COLO668 (cell line): ENCODE measurements around the gene DBH.

ENCODE experiments used
- DNase-seq: peaks from one replicate; lab custom pipeline; 2025; ENCODE audit not compliant: unreplicated experiment; lab: John Stamatoyannopoulos, UW

DBH gene

DNA sequence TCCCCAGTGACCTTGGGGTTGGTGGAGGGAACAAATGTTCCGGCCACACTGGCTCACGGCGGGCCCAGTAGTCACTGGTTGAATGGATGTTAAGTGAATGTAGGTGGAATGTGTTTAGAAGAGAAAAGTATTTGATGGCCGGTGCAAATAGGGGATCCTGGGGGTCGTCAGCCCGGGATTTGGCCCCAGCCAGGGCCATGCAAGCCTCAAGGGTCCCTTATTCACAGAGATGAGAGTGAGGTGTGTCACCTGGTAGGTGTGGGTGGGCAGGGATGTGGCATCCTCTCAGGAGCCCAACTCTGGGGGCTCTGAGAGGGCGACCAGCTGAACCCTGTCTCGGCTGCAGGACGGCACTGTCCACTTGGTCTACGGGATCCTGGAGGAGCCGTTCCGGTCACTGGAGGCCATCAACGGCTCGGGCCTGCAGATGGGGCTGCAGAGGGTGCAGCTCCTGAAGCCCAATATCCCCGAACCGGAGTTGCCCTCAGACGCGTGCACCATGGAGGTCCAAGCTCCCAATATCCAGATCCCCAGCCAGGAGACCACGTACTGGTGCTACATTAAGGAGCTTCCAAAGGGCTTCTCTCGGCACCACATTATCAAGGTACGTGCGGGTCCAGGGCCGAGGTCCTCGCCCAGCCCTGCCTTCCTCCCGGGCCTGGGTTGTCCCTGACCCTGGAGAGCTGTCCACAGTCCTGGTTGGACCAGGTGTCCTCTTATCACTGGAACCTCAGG lies 5.9 kb downstream of the DBH start:
- DNase-seq: no peak

DNA sequence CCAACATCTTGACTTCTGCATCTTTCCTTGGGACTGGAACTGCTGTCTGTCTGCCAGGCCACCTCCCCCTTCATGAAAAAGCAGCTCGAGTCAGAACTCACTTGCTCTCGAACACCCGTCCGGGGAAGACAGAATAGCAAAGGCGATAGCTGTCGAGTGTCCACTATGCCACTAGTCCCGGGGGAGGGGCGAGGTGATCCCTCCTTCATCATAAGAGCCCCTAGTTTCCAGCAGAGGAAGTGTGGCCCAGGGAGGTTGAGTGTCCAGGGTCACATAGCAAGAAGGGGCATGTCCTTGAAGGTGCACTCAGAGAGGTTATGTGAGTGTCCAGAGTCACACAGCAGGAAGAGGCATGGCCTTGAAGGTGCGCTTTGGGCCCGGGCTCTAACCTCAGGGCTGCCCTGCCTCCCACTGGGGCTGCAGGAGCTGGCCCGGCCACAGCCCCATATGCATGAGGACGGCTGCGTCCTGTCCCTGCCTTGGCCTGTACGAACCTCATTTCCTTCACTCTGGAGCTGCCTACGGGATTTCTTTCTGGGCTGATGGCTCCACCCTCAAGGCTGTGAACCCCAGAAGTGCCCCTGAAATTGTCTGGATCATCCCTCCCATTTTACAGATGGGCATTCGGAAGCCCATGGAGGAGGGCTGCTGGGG lies 6.7 kb downstream of the DBH start:
- DNase-seq: no peak

DNA sequence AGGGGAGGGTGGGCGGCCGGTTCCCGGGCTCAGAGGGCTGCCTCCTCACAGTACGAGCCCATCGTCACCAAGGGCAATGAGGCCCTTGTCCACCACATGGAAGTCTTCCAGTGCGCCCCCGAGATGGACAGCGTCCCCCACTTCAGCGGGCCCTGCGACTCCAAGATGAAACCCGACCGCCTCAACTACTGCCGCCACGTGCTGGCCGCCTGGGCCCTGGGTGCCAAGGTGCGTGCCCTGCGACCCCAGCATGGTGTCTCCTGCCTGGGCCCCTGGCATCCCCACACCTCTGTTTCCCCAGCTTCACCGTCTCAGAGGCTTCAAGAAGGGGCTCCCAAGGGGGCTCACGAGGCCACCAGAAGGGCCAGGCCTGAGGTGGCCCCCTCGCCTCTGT lies 7.2 kb downstream of the DBH start:
- no peak for DNase-seq

DNA sequence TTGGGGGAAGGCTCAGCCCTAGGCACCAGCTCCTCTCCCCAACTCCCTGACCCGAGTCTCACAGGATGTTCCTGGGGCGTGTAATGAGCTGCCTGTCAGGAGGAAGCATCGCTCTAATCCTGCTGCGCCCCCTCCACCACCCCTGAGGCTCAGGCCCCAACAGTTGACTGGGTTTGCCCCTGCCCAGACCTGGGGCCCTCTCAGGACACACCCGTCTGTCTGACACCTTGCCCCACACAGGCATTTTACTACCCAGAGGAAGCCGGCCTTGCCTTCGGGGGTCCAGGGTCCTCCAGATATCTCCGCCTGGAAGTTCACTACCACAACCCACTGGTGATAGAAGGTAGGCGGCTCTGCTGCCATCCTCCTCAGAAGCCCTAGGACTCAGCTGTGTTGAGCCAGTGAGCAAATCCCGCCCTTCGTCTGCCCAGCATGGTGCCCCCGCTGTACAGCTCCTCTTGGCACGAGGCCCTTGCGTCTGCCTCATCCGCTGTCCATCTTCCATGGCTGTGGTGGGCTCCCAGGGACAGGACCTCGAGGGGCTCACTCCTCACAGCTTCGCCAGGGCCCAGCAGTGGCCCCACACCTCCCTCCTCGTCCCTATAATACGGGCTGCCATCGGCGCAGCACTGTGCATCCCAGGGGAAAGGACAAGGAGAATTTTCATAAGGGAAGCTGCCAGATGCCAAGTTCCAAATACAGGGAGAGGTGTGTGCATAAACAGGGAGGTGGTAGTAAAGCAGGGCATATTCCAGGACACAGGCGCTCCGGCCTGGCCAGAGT lies 8.0 kb downstream of the DBH start:
- no peak for DNase-seq

DNA sequence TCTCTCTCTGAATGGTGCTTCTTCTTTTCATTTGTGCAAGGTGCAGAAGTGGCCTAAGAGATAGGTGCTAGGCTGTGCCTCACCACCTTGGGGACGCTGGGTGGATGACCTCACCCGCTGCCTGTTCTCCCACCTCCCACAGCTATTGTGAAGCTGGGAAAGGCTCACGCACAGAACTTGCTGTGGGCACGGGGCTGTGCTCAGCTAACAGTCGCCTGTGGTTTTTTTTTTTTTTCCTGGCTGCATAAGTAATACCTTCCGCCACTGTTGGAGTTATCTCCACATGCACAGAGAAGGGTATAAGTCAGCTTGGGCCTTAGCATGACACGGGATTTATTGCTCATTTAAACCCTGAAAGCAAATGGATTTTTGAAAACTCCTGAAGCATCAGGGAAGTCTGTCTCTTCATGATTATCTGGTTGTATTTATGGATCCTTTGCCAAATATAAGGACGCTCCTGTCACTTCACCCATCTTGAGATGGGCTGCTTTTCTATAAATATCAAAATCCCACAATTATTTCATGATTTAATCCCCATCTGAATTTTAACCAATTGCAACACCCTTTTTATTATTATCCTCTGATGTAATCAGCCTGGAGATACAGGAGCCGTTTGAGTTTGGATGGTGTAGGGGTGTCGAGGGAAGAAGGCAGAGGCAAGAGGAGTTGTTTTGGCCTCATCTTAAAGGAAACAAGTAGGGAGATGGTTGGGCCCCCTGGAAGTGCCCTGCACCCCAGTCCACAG lies 9.0 kb downstream of the DBH start:
- no peak for DNase-seq

DNA sequence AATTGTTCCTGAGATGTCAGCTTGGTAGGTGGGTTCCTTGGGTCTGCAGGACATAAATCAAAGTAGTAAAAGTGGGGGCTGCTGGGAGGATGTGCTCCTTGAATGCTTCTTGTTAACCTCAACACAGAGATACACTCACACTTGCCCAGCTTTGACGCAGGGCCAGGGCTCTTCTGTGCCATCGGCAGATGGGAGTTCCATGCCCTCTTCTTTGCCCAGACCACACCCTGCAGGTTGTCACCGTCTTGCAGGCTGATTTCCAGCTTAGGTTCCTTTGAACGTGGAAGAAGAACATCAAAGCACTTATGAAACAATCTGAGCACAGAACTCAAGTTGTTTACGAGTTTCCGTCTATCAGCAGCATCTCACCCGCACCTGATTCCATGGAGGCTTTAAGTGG lies 11.0 kb downstream of the DBH start:
- no peak for DNase-seq

DNA sequence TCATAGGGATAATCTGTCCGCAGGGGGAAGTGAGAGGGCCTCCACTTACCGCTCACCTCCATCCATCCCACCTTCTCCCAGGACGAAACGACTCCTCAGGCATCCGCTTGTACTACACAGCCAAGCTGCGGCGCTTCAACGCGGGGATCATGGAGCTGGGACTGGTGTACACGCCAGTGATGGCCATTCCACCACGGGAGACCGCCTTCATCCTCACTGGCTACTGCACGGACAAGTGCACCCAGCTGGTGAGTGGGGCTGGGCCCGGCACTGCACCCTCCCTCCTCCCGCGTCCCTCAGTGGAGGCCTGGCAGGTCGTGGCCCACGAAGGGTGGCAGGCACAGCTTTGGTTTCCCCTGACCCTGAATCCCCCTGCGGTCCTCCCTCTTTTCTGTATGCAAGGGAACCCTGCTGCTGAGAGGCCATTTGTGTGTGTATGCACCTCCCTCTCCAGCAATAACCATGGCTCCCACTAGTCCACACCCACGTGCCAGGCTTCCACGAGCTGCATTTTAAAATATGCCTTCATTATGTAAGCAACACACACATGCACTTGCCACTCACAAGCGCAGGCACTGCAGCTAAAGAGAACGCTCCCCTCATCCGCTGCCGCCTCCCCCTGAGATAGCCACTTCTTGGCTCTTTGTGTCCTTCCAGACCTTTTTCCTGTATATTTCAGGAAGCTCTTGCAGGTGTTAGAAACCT lies 11.8 kb downstream of the DBH start:
- DNase-seq: no peak

DNA sequence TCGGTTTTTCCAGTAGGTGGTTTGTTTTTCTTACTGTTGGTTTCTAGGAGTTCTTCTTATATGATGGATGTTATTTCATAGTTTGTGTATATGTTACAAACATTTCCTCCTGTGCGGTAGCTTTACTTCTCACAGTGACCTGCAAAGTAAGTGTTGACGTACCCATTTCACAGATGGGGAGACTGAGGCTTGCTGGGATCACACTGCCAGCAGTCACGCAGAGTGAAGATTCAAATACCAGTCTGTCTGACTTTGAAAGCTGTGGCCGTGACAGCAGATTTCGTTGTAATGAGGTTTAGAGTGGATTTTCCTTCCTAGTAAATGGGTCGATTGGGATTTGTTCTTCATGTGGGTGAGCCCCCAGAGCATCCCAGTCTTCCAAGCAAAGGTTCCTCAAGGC lies 13.0 kb downstream of the DBH start:
- DNase-seq: no peak

DNA sequence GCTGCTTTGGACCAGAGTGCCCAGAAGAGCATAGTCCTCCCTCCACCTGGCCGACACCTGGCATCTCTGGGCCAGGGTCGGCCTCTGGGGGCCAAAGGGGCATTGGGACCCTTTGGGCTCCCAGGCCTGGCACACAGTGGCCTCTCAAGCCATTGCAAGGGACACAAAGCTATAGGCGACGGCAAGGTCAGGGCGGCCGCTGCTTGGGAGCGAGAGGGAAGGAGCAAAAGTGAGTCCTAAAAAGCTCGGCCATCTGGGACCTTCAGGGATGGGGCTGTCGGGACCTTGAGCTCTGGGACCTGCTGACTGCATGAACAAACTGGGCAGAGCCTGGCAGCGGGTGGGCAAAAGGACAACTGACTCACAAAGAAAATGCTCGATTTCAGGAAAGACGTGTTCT lies 13.9 kb downstream of the DBH start:
- no peak for DNase-seq

DNA sequence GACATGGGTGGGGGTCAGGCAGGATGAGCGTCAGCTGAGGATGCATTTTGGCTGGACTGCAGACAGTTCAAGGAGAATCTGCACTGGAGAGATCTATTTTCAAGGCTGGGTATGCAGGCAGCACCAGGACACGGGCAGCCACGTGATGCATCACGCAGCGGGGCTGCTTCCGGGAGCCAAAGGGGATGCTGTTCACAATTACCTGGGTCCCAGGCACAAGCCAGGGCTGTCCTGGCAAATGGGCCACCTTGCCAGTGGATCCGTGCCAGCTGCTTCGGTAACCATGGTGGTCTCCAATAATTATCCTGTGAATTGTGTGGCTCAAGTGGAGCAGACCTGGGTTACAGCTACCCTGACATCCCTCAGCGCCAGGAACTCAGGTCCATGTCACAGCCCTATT lies 17.5 kb downstream of the DBH start:
- no peak for DNase-seq

DNA sequence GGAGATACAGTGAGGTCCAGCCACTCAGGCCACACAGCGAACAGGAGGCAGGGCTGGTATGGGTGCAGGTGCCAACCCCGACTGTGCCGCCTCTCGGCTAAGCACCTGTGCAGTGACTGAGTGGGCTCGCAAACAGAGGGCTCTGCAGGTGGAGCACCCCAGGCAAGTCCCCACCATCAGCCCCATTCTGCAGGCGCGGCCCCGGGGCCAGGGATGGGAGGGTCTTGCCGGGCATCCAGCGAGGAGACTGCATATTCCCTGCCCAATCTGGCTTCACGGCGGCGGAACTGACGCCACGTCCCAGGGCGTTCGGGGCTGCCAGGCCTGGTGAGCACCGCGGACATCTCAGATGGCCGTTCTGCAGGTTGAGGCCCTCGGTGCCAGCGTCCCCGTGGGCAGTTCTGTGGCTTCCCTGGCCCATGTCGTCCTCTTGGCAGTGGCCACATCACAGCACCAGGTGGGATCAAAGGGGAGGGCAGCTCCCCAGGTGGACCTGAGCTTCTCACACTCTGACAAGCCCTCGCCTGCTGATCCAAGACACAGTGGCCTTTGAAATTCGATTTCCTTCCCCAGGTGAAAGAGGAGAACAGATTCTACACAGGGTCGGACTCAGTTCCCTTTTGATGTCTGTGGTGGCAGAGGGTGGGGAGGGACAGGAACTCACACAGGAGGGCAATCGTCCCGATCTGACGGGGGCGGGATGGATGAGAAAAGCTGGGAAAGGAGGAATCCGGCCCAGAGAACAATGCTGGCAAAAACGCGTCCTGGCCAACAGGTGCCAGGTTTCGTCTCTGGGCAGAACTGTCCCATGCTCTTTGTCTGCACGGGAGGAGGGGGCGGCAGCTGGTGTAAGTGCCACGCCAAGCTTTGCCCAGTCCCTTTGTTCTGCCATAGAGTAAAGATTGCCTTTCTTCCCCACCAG lies 18.8 kb downstream of the DBH start:
- DNase-seq: peak; percentile 9

DNA sequence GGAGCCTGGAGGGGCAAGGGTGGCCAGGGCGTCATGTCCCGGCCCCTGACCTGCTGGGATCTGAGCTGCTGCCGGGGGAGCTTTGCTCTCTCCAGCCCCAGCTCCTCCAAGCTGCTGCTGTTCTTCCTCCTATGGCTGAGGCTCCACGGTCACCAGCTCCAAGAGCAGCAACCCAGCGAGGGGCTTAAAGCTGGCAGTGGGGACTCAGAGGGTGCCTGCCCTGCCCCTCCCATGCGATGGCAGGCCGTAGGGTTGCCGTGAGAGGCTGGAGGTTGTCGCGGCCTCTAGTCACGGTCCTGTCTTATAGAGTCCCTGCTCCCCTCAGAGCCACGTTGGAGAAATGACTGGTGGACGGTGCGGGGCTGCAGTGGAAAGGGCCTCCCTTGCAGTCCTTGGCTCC lies 19.5 kb downstream of the DBH start:
- no peak for DNase-seq

DNA sequence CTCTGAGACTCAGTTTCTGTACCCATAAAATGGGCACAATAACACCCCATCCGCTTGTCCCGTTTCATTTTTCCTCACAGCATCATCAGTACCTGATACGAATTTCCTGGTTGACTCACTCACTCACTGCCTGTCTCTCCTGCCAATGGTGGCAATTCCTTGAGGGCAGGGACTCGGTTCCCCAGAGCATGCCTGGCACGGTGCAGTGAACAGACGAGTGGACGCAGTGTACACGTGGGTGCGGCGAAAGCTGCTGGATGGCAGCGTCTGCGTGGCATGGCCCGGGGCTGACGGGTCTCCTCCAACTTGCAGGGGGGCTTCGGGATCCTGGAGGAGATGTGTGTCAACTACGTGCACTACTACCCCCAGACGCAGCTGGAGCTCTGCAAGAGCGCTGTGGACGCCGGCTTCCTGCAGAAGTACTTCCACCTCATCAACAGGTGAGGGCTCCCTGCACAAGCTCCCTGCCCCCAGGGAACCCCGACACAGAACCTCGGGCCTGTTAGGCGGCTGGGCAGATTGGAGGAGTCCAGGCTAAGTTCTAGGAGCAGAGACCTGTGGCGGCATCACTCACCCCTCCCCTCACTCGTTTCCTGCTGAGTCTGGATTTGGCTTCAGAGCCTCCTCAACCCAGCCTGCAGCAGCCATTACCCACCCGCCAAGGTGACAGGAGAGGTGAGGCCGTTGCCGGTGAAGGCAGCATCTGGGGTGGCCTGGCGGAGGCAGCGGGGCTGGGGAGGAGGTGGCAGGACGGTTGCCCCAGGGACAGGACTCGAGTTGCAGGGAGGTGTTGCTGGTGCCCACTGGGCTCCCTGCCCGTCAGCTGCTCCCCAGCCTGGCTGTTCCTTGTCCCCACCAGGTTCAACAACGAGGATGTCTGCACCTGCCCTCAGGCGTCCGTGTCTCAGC lies 20.3 kb downstream of the DBH start:
- peak; percentile 59 for DNase-seq

DNA sequence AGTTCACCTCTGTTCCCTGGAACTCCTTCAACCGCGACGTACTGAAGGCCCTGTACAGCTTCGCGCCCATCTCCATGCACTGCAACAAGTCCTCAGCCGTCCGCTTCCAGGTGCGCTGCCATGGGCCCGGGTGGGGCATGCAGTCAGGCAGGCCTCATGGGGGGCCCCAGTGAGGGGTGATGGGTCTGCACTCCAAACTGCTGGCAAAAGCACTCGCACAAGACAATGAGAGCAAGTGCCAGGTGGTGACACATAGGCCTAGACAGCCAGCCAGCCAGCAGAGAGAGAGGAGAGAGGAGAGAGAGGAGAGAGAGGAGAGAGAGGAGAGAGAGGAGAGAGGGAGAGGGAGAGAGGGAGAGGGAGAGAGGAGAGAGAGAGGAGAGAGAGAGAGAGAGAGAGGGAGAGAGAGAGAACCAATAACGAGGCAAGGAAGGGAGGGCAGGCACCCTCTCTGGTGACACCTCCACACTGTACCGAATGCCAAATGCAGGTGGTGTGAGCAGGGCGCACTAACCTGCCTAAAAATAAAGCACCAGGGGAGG lies 21.0 kb downstream of the DBH start:
- DNase-seq: peak; percentile 72

DNA sequence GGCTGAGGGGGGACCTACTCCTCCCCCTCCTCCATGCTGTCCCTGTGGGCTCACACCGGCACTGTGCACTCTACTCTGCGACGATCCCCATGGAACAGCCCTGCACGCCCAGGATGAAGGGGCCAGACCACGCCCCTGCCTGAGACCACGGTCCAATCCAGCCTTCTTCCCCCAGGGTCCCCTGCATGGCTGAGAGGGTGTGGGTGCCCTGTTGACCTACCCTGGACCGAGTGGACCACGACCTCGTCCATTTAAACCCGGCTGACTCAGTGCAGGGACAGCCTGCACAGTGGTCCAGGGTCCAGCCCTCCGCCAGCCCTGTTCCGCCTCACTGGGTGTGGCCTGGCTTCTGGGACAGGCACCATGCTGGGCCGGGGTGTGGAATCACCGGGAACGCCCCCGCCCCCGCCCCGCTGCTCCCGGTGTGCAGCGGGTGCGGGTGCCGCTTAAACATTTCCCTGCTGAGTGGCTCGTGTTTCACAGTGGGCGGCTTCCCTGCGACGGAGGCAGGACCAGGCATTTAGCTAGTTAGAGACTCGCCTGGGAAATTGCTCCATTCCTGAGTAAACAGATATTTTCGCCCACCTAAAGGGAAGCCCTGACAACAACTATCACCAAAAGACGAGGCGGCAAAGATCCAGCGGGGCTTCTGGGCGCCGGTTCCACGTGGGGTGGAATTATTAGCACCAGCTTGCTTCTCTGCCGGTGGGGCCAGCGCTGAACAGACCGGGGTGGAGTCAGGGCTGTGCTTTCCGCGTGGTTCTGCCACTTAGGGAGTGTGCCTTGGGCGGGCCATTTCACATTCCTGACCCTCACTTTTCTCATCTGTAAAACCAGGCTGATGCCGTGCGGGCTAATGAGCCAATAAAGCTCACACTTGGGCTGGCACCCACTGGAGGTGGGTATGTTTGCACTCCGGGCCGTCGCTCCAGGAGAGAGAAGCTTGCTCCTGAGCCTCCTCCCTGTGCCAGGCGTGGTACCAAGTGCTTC lies 22.6 kb downstream of the DBH start:
- DNase-seq: peak; percentile 54

DNA sequence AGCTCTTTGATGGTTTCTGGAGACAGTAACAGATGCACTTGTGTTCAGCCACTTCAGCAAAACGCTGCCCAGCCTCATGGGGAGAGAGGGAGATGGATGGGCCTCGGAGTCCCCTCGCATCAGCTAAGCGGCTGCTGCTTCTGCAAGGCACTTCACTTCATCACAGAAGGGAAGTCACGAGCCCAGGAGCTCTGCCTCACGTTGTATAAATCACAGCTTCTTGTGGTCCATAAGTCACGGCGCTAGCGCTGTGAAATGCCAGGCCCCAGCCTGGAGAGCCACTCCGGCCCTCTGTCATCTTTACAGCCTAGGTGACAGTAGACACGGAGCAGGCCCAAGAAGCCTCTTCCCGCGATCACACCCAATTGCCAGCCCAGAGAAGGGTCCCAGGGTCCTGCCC lies 23.4 kb downstream of the DBH start:
- no peak for DNase-seq

DNA sequence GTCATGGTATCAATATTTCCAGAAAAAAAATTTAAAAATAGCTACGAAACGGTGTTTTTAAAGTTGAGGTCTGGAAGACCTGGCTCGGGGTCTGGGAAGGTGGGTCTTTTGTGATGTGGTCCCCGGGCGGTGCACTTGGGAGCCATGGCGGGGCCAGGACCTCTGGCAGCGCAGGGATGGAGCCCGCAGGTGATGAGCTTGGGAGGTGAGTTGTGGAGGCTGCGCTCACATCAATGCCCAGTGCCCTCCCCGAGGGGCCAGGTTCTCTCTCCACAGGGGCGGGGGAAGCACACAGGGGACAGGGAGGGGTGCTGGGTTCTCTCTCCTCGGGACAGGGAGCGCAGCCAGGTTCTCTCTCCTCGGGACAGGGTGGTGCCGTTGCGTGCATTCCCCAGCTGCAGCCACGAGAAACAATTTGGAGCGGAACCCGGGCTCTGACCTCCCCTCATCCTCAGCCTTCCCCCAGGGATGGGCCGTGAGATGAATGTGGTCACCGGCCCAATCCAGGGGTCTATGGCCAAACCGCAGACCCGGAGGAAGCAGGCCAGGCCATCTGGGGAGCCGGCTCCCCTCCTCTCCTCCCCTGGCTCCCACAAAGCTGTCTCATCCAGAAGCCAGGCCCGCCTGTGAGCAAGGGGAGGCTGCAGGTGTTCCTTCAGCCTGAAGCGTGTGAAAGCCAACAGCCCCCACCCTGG lies 25.8 kb downstream of the DBH start:
- no peak for DNase-seq
